GM23248 (cell line): ENCODE measurements around the gene PIERCE2. TPM values are rescaled to one million over a fixed set of nuclear protein-coding genes. Genes with fewer than 3 reads are reported as not detected.
A peak's percentile ranks its signal among the peaks of the same experiment; 100 is the strongest.
"Not testable (repeated sequence)": the region's sequence is repeated elsewhere in the genome, so short reads cannot be mapped to it uniquely, and the experiment has no call there.

Source experiments
- DNase-seq: peaks from one replicate; pipeline ENCODE4 v3.0.0-alpha.2; 2015
- H2AFZ ChIP-seq: fragments of 200-600 bp; sonication (generic); 2 replicates; pipeline ENCODE4 v1.6.1; 2016; ENCODE audit warnings: antibody characterized with exemption
- H3F3A ChIP-seq: fragments of 200-600 bp; sonication (generic); 2 replicates; pipeline ENCODE4 v1.6.1; 2016; ENCODE audit warnings: mild to moderate bottlenecking, antibody characterized with exemption, mixed run types; ENCODE audit not compliant: insufficient read depth
- H3K27ac ChIP-seq: fragments of 200-600 bp; sonication (generic); 2 replicates; pipeline ENCODE4 v1.5.1; 2016; ENCODE audit warnings: mild to moderate bottlenecking
- H3K27me3 ChIP-seq: fragments of 200-600 bp; sonication (generic); replicated peaks from 2 replicates; pipeline ENCODE4 v1.6.1; 2016; ENCODE audit warnings: mild to moderate bottlenecking; ENCODE audit not compliant: insufficient read depth
- H3K36me3 ChIP-seq: fragments of 200-600 bp; sonication (generic); 2 replicates; pipeline ENCODE4 v1.6.1; 2016; ENCODE audit warnings: low read depth, mild to moderate bottlenecking
- H3K4me1 ChIP-seq: fragments of 200-600 bp; sonication (generic); 2 replicates; pipeline ENCODE4 v1.6.1; 2016; ENCODE audit warnings: mild to moderate bottlenecking; ENCODE audit not compliant: insufficient read depth
- H3K4me2 ChIP-seq: fragments of 200-600 bp; sonication (generic); one replicate; pipeline ENCODE4 v1.6.1; 2016; ENCODE audit warnings: mild to moderate bottlenecking; ENCODE audit not compliant: unreplicated experiment
- H3K4me3 ChIP-seq: fragments of 200-600 bp; sonication (generic); 2 replicates; pipeline ENCODE4 v1.5.1; 2016; ENCODE audit warnings: mild to moderate bottlenecking
- H3K79me2 ChIP-seq: fragments of 200-600 bp; sonication (generic); 2 replicates; pipeline ENCODE4 v1.6.1; 2016; ENCODE audit warnings: mild to moderate bottlenecking; ENCODE audit not compliant: insufficient read depth
- H3K9ac ChIP-seq: fragments of 200-600 bp; sonication (generic); 2 replicates; pipeline ENCODE4 v1.6.1; 2016; ENCODE audit warnings: mild to moderate bottlenecking
- H3K9me2 ChIP-seq: fragments of 200-600 bp; sonication (generic); 2 replicates; pipeline ENCODE4 v1.6.1; 2016; ENCODE audit warnings: mixed run types, mild to moderate bottlenecking, moderate library complexity; ENCODE audit not compliant: insufficient read depth
- H3K9me3 ChIP-seq: fragments of 200-600 bp; sonication (generic); one replicate; pipeline ENCODE4 v1.6.1; 2017; ENCODE audit warnings: low read depth
- H4K20me1 ChIP-seq: fragments of 200-600 bp; sonication (generic); 2 replicates; pipeline ENCODE4 v1.6.0; 2016; ENCODE audit not compliant: insufficient read depth
- EZH2 ChIP-seq: fragments of 200-600 bp; sonication (generic); IDR thresholded peaks from 2 replicates; pipeline ENCODE4 v1.6.1; 2018; ENCODE audit warnings: antibody characterized with exemption, mild to moderate bottlenecking; ENCODE audit not compliant: insufficient read depth, poor library complexity, severe bottlenecking
- EZH2phosphoT487 ChIP-seq: fragments of 200-600 bp; sonication (generic); IDR thresholded peaks from 2 replicates; pipeline ENCODE4 v1.6.1; 2018; ENCODE audit warnings: antibody characterized with exemption, moderate library complexity, mild to moderate bottlenecking, low read depth; ENCODE audit not compliant: insufficient read depth
- WGBS, 2 experiments: methylation state at CpG; one replicate each; pipeline ENCODE4 v1.1.6; 2015 to 2017; ENCODE audit warnings: low lambda C conversion rate in 2 of 2, low coverage in 1 of 2; ENCODE audit errors: missing lambda C conversion rate in 2 of 2; 5-methylcytosine and 5-hydroxymethylcytosine counted together
- in situ Hi-C: fragments of 300-500 bp; cut with MboI; formaldehyde crosslinking; loops from 2 replicates; pipeline ENCODE4 v1.15.0; 2020
- microRNA counts: library from miRNA; unstranded; fragments of <30 nt; microRNA quantifications from one replicate; lab custom pipeline; 2016
- microRNA-seq: library from miRNA; unstranded; fragments of <30 nt; microRNA quantifications from one replicate; pipeline ENCODE4, GENCODE V29; 2016; ENCODE audit warnings: borderline number of aligned reads
- polyA plus RNA-seq: library from polyadenylated mRNA; unstranded; fragments of >200 nt; fragmentation: Nextera tagmentation; extraction: Ambion mirVana; gene quantifications from 2 replicates; pipeline ENCODE4 v1.2.1, GENCODE V29; 2016
- total RNA-seq: library from RNA; depleted of rRNA; stranded (reverse); fragments of >200 nt; shearing (Covaris generic); gene quantifications from 2 replicates; pipeline ENCODE4 v1.2.3, GENCODE V29; 2014; rRNA removed

Gene PIERCE2
- total and polyA plus RNA-seq, 2 experiments from 2014 or later: 0.54 to 6.6 TPM

DNA sequence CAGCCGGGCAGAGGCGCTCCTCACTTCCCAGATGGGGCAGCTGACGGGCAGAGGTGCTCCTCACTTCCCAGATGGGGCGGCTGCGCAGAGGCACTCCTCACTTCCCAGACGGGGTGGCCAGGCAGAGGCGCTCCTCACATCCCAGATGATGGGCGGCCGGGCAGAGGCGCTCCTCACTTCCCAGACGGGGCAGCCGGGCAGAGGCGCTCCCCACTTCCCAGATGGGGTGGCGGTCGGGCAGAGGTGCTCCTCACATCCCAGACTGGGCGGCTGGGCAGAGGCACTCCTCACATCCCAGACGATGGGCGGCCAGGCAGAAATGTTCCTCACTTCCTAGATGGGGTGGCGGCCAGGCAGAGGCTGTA is 38.7 kb downstream of the PIERCE2 start:
- H3K27me3 ChIP-seq, H3F3A ChIP-seq, H2AFZ ChIP-seq, H3K4me2 ChIP-seq, DNase-seq, H3K4me3 ChIP-seq, H3K27ac ChIP-seq, H3K36me3 ChIP-seq, H3K9me3 ChIP-seq, in situ Hi-C loops, H3K79me2 ChIP-seq, H3K4me1 ChIP-seq, H3K9me2 ChIP-seq, H4K20me1 ChIP-seq, H3K9ac ChIP-seq: not testable (repeated sequence)
- 77 to 96% methylated on average over 3 to 14 of the region's 19 CpGs for whole genome bisulfite sequencing, 2 experiments

DNA sequence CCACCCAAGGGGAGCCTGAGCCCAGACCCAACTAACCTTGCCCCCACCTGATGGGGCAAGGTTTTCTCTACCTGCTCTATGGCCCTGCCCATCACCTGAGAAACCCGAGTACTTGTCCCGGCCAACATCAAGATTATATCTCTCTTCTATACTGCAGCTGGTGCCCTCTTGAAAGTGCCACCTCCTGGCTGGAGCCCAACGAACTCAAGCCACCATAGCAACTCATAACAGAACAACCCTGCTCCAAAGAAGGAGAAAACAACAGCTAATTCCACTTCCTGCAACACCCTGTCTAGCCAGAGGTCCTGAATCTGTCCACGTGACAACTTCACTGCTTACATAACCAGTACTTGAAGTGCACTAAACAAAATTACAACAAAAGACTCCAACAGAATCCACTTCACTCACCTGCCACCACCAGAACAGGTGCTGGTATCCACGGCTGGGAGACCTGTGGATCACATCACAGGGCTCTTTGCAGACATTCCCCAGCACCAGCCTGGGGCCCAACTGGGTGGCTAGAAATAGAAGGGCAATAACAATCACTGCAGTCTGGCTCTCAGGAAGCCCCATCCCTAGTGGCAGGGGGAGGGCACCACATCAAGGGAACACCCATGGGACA is 49.2 kb downstream of the PIERCE2 start:
- no peak overlapping the region for H2AFZ ChIP-seq
- no peaks in the 10 kb centered on the region for H3K9me2 ChIP-seq
- no peak overlapping the region for H3K27ac ChIP-seq
- no peak overlapping the region for H3K4me3 ChIP-seq
- no peak overlapping the region for H3K4me2 ChIP-seq
- no peaks in the 10 kb centered on the region for H3F3A ChIP-seq
- no peaks in the 10 kb centered on the region for H3K36me3 ChIP-seq
- in situ Hi-C loops: no loop called here
- TF ChIP-seq EZH2phosphoT487 (no peak), EZH2 (no peak)
- no peaks in the 10 kb centered on the region for H3K27me3 ChIP-seq
- no peak overlapping the region for H3K9ac ChIP-seq
- H3K79me2 ChIP-seq: no peaks in the 10 kb centered on the region
- H4K20me1 ChIP-seq: no peaks in the 10 kb centered on the region
- H3K9me3 ChIP-seq: no peaks in the 10 kb centered on the region
- 69 to 70% methylated on average over 5 of the region's 5 CpGs for WGBS, 2 experiments
- H3K4me1 ChIP-seq: no peaks in the 10 kb centered on the region
- no peak for DNase-seq

DNA sequence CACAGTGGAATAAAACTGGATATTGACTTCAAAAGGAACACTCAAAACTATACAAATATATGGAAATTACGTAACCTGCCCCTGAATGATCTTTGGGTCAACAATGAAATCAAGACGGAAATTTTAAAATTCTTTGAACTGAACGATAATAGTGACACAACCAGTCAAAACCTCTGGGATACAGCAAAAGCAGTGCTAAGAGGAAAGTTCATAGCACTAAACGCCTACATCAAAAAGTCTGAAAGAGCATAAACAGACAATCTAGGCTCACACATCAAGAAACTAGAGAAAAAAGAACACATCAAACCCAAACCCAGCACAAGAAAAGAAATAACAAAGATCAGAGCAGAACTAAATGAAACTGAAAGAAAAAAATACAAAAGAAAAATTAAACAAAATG is 53.2 kb downstream of the PIERCE2 start:
- no peak overlapping the region for H3K27ac ChIP-seq
- in situ Hi-C loops: no loop called here
- no peaks in the 10 kb centered on the region for H3K4me1 ChIP-seq
- no peaks in the 10 kb centered on the region for H3K9me2 ChIP-seq
- DNase-seq: no peak
- H3K4me3 ChIP-seq: no peak overlapping the region
- H3K9me3 ChIP-seq: no peaks in the 10 kb centered on the region
- no peak overlapping the region for H3K9ac ChIP-seq
- WGBS, 2 experiments: 66 to 71% methylated on average over 4 of the region's 4 CpGs
- H3K36me3 ChIP-seq: no peaks in the 10 kb centered on the region
- no peaks in the 10 kb centered on the region for H3F3A ChIP-seq
- no peaks in the 10 kb centered on the region for H3K79me2 ChIP-seq
- H3K4me2 ChIP-seq: no peak overlapping the region
- no peaks in the 10 kb centered on the region for H3K27me3 ChIP-seq
- TF ChIP-seq EZH2phosphoT487 (no peak), EZH2 (no peak)
- H4K20me1 ChIP-seq: no peaks in the 10 kb centered on the region
- no peak overlapping the region for H2AFZ ChIP-seq

DNA sequence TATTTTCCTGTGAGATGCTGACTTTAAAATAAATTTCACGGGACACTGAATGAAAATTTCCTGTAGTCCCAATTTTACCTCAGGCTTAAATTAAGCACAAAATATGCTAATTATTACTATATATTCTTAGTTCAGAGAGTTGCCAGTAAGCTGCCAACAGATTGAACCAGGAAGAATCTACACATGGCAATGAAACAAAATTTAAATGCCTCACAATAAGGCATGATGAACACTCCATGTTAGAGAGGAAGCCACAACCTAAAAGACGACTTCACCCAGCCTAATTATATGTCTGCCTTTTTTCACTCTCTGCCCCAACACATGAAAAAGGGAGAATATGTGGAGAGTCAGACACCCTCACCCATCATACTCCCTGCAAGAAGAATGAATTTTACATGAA is 60.0 kb downstream of the PIERCE2 start:
- no peaks in the 10 kb centered on the region for H3K79me2 ChIP-seq
- H4K20me1 ChIP-seq: no peaks in the 10 kb centered on the region
- 60 to 64% methylated on average over 2 of the region's 2 CpGs for WGBS, 2 experiments
- H3K27me3 ChIP-seq: no peaks in the 10 kb centered on the region
- H3K9me3 ChIP-seq: no peaks in the 10 kb centered on the region
- no peaks in the 10 kb centered on the region for H3K36me3 ChIP-seq
- no peaks in the 10 kb centered on the region for H3K9me2 ChIP-seq
- no peak overlapping the region for H3K9ac ChIP-seq
- no peak for DNase-seq
- no peak overlapping the region for H3K4me3 ChIP-seq
- no peaks in the 10 kb centered on the region for H3K4me1 ChIP-seq
- no peak overlapping the region for H3K27ac ChIP-seq
- TF ChIP-seq EZH2phosphoT487 (no peak), EZH2 (no peak)
- in situ Hi-C loops: no loop called here
- H3K4me2 ChIP-seq: no peak overlapping the region
- no peak overlapping the region for H2AFZ ChIP-seq
- no peaks in the 10 kb centered on the region for H3F3A ChIP-seq

MicroRNA genes within 50 kb of the gene (microRNA counts, 767-probe panel; counts per million panel counts)
- microRNA hsa-miR-628-3p (lab: Ali Mortazavi, UCI): 447 counts per million, percentile 86 among the panel's probes with 10 or more counts
- 447 counts per million, percentile 86 among the panel's probes with 10 or more counts for microRNA hsa-miR-628-5p (lab: Ali Mortazavi, UCI)

Small RNAs within 50 kb of the gene (microRNA-seq; reads per million reads assigned to microRNA genes)
- 49.1 reads per million, percentile 42 among the genes with 10 or more reads in this experiment for gene MIR628

Other genes with a start within 250 kb of the PIERCE2 start
- gene RSL24D1, start 211.6 kb upstream of the PIERCE2 start, total RNA-seq: 95.2 and 112 TPM in 2 replicates
- gene RSL24D1, start 211.6 kb upstream of the PIERCE2 start, polyA plus RNA-seq: 91.2 and 93.1 TPM in 2 replicates
- gene RAB27A, start 118.7 kb upstream of the PIERCE2 start, total RNA-seq: 5.4 and 9.5 TPM in 2 replicates
- gene RAB27A, start 118.7 kb upstream of the PIERCE2 start, polyA plus RNA-seq: 9.0 and 9.1 TPM in 2 replicates
- 13.4 and 30.2 TPM in 2 replicates for gene PIGBOS1, start 89.4 kb upstream of the PIERCE2 start, total RNA-seq
- gene PIGBOS1, start 89.4 kb upstream of the PIERCE2 start, polyA plus RNA-seq: 14.5 and 16.8 TPM in 2 replicates
- 10.4 and 10.6 TPM in 2 replicates for gene PIGB, start 89.3 kb upstream of the PIERCE2 start, total RNA-seq
- gene PIGB, start 89.3 kb upstream of the PIERCE2 start, polyA plus RNA-seq: 17.2 and 18.3 TPM in 2 replicates
- 147 and 169 TPM in 2 replicates for gene CCPG1, start 136 bp upstream of the PIERCE2 start, total RNA-seq
- 202 and 203 TPM in 2 replicates for gene CCPG1, start 136 bp upstream of the PIERCE2 start, polyA plus RNA-seq
- gene DNAAF4, start 99.7 kb downstream of the PIERCE2 start, total RNA-seq: 1.1 and 2.5 TPM in 2 replicates
- gene DNAAF4, start 99.7 kb downstream of the PIERCE2 start, polyA plus RNA-seq: 4.0 and 5.8 TPM in 2 replicates
- gene PYGO1, start 179.8 kb downstream of the PIERCE2 start, total RNA-seq: 5.4 and 7.1 TPM in 2 replicates
- 1.5 and 1.6 TPM in 2 replicates for gene PYGO1, start 179.8 kb downstream of the PIERCE2 start, polyA plus RNA-seq